Subcutaneous abdominal adipose tissue (tissue), 5 donors: Measurements from ENCODE around the gene PRSS27.

Source experiments
- H3K27ac ChIP-seq: one replicate; pipeline ENCODE4 v1.7.0; 2013; ENCODE audit warnings: low read depth, mild to moderate bottlenecking, inconsistent platforms, low read length, moderate library complexity
- H3K27me3 ChIP-seq, 5 donors: one replicate each; pipeline ENCODE4 v1.7.0; 2013; ENCODE audit warnings: low read length in 5 of 5, inconsistent platforms in 1 of 5; ENCODE audit not compliant: control insufficient read depth in 5 of 5, insufficient read depth in 4 of 5
- H3K36me3 ChIP-seq, 5 donors: one replicate each; pipeline ENCODE4 v1.7.0; 2013; ENCODE audit warnings: low read length in 5 of 5; ENCODE audit not compliant: control insufficient read depth in 5 of 5, insufficient read depth in 5 of 5
- H3K4me1 ChIP-seq, 5 donors: one replicate each; pipeline ENCODE4 v1.7.0; 2013; ENCODE audit warnings: low read length in 5 of 5, mild to moderate bottlenecking in 3 of 5, moderate library complexity in 1 of 5; ENCODE audit not compliant: control insufficient read depth in 5 of 5, insufficient read depth in 5 of 5
- H3K4me3 ChIP-seq, 5 donors: one replicate each; pipeline ENCODE4 v1.7.0; 2013; ENCODE audit warnings: low read length in 5 of 5, low read depth in 1 of 5
- H3K9ac ChIP-seq, 5 donors: one replicate each; pipeline ENCODE4 v1.7.0; 2013; ENCODE audit warnings: low read length in 5 of 5, mild to moderate bottlenecking in 4 of 5, moderate library complexity in 3 of 5
- H3K9me3 ChIP-seq, 5 donors: one replicate each; pipeline ENCODE4 v1.7.0; 2013; ENCODE audit warnings: low read length in 5 of 5; ENCODE audit not compliant: control insufficient read depth in 5 of 5
- donor health status: healthy.
- donor health status: healthy.
- donor health status: healthy.
- donor health status: healthy.
- donor health status: healthy.

PRSS27 gene

GRCh38 chr16:2742323-2743006 lies 22.4 kb upstream of the PRSS27 start:
- no peak overlapping the region for H3K9ac ChIP-seq
- H3K4me1 ChIP-seq = no peaks in the 10 kb centered on the region
- H3K27ac ChIP-seq = no peak overlapping the region

GRCh38 chr16:2741168-2741567 lies 21.1 kb upstream of the PRSS27 start:
- H3K9ac ChIP-seq = no peak overlapping the region
- H3K4me1 ChIP-seq = no peaks in the 10 kb centered on the region
- H3K27ac ChIP-seq = no peak overlapping the region
- no peak overlapping the region for H3K4me3 ChIP-seq
- no peaks in the 10 kb centered on the region for H3K9me3 ChIP-seq
- no peaks in the 10 kb centered on the region for H3K36me3 ChIP-seq
- peaks cover 19 to 47% (median 29%) of the 10 kb centered on the region in 5 donors for H3K27me3 ChIP-seq

More at GRCh38 chr16:2742323-2743006, 22.4 kb upstream of the PRSS27 start:
- peaks cover 15 to 37% (median 22%) of the 10 kb centered on the region in 5 donors for H3K27me3 ChIP-seq
- H3K9me3 ChIP-seq = no peaks in the 10 kb centered on the region
- H3K4me3 ChIP-seq = no peak overlapping the region
- no peaks in the 10 kb centered on the region for H3K36me3 ChIP-seq

GRCh38 chr16:2740476-2740875 lies 20.5 kb upstream of the PRSS27 start:
- Histone ChIP-seq H3K9me3 (no peaks in the 10 kb centered on the region), H3K9ac (no peak overlapping the region), H3K36me3 (no peaks in the 10 kb centered on the region), H3K4me1 (no peaks in the 10 kb centered on the region), H3K27me3 (peaks cover 19 to 45% (median 30%) of the 10 kb centered on the region in 5 donors), H3K27ac (no peak overlapping the region), H3K4me3 (no peak overlapping the region)

GRCh38 chr16:2739625-2740430 lies 19.8 kb upstream of the PRSS27 start:
- Histone ChIP-seq H3K9me3 (no peaks in the 10 kb centered on the region), H3K27ac (no peak overlapping the region), H3K36me3 (no peaks in the 10 kb centered on the region), H3K9ac (no peak overlapping the region), H3K27me3 (peaks cover 19 to 39% (median 30%) of the 10 kb centered on the region in 5 donors), H3K4me3 (no peak overlapping the region), H3K4me1 (no peaks in the 10 kb centered on the region)

- no peak overlapping the region for H3K4me3 ChIP-seq
These were observed 18.6 kb upstream of the PRSS27 start for GRCh38 chr16:2738615-2739014.

GRCh38 chr16:2737895-2738418 lies 17.9 kb upstream of the PRSS27 start:
- H3K9ac ChIP-seq = no peak overlapping the region
- H3K4me1 ChIP-seq = no peaks in the 10 kb centered on the region
- no peak overlapping the region for H3K4me3 ChIP-seq
- H3K9me3 ChIP-seq = no peaks in the 10 kb centered on the region
- peaks cover 19 to 39% (median 27%) of the 10 kb centered on the region in 5 donors for H3K27me3 ChIP-seq
- no peak overlapping the region for H3K27ac ChIP-seq
- no peaks in the 10 kb centered on the region for H3K36me3 ChIP-seq

More at GRCh38 chr16:2738615-2739014, 18.6 kb upstream of the PRSS27 start:
- Histone ChIP-seq H3K4me1 (no peaks in the 10 kb centered on the region), H3K9me3 (no peaks in the 10 kb centered on the region), H3K36me3 (no peaks in the 10 kb centered on the region), H3K9ac (no peak overlapping the region), H3K27me3 (peaks cover 19 to 39% (median 30%) of the 10 kb centered on the region in 5 donors), H3K27ac (no peak overlapping the region)

- Histone ChIP-seq H3K9ac (peak overlapping the region in 1 of 5 donors; percentile 6), H3K9me3 (no peaks in the 10 kb centered on the region), H3K4me3 (no peak overlapping the region), H3K27ac (no peak overlapping the region), H3K4me1 (no peaks in the 10 kb centered on the region), H3K36me3 (no peaks in the 10 kb centered on the region), H3K27me3 (peaks cover 19 to 39% (median 27%) of the 10 kb centered on the region in 5 donors)
These were observed 17.2 kb upstream of the PRSS27 start for GRCh38 chr16:2737238-2737605.

- no peaks in the 10 kb centered on the region for H3K36me3 ChIP-seq
- peaks cover 19 to 39% (median 27%) of the 10 kb centered on the region in 5 donors for H3K27me3 ChIP-seq
- peak overlapping the region in 1 of 5 donors; percentile 6 for H3K9ac ChIP-seq
- no peaks in the 10 kb centered on the region for H3K4me1 ChIP-seq
- H3K9me3 ChIP-seq = no peaks in the 10 kb centered on the region
- H3K27ac ChIP-seq = no peak overlapping the region
- no peak overlapping the region for H3K4me3 ChIP-seq
These were observed 16.6 kb upstream of the PRSS27 start for GRCh38 chr16:2736476-2737237.

GRCh38 chr16:2734844-2735515 lies 15.0 kb upstream of the PRSS27 start:
- Histone ChIP-seq H3K36me3 (no peaks in the 10 kb centered on the region), H3K9me3 (no peaks in the 10 kb centered on the region), H3K27me3 (peaks cover 19 to 32% (median 27%) of the 10 kb centered on the region in 5 donors), H3K27ac (no peak overlapping the region), H3K4me1 (no peaks in the 10 kb centered on the region), H3K9ac (no peak overlapping the region), H3K4me3 (no peak overlapping the region)
